H1 (cell line): ENCODE results near the gene TPRA1. TPM values are rescaled to one million over a fixed set of nuclear protein-coding genes. Genes with fewer than 3 reads are reported as not detected.
A peak's percentile ranks its signal among the peaks of the same experiment; 100 is the strongest.

Experiments
- CTCF ChIA-PET: fragments of 300-600 bp; sonication (Branson Sonifier 250); formaldehyde crosslinking; loops from one replicate; lab custom pipeline; 2021; ENCODE audit not compliant: partially characterized antibody; lab: Charles Lee
- POLR2A ChIA-PET: fragments of 300-600 bp; sonication (Branson Sonifier 250); formaldehyde crosslinking; loops from one replicate; lab custom pipeline; 2021; ENCODE audit warnings: inconsistent platforms; ENCODE audit not compliant: partially characterized antibody; lab: Charles Lee
- DNase-seq, 2 experiments: peaks; one replicate each; pipeline versions ENCODE4 v3.0.0 to v3.0.0-alpha.2; 2010 to 2022; ENCODE audit warnings: low spot score in 2 of 2, low read depth in 1 of 2, mixed read lengths in 1 of 2
- FAIRE-seq: peaks from 2 replicates; lab custom pipeline; 2011; peaks lifted over from hg19 to GRCh38; lab: Jason Lieb, UNC
- H2AFZ ChIP-seq: 2 replicates; pipeline ENCODE4 v1.8.1; 2012; ENCODE audit warnings: low read length, inconsistent platforms
- H2AK5ac ChIP-seq: 2 replicates; pipeline ENCODE4 v1.6.1; 2013; ENCODE audit warnings: low read depth, low read length
- H2BK120ac ChIP-seq: replicated peaks from 2 replicates; pipeline ENCODE3; 2013; ENCODE audit warnings: low read depth, low read length, inconsistent platforms
- H2BK12ac ChIP-seq: 2 replicates; pipeline ENCODE4 v1.6.1; 2013; ENCODE audit warnings: low read depth, low read length
- H2BK15ac ChIP-seq: 2 replicates; pipeline ENCODE4 v1.6.1; 2013; ENCODE audit warnings: low read length
- H2BK20ac ChIP-seq: 2 replicates; pipeline ENCODE4 v1.6.1; 2013; ENCODE audit warnings: low read length
- H2BK5ac ChIP-seq: 2 replicates; pipeline ENCODE4 v1.6.1; 2013; ENCODE audit warnings: low read depth, low read length
- H3K14ac ChIP-seq: 2 replicates; pipeline ENCODE4 v1.6.1; 2013; ENCODE audit warnings: inconsistent platforms; ENCODE audit not compliant: insufficient read length
- H3K18ac ChIP-seq: 2 replicates; pipeline ENCODE4 v1.6.1; 2013; ENCODE audit warnings: low read length; ENCODE audit errors: extremely low read depth
- H3K23ac ChIP-seq: 2 replicates; pipeline ENCODE4 v1.6.1; 2013; ENCODE audit warnings: inconsistent platforms; ENCODE audit not compliant: insufficient read length
- H3K23me2 ChIP-seq: 2 replicates; pipeline ENCODE4 v1.6.1; 2013; ENCODE audit warnings: low read depth, low read length
- H3K27ac ChIP-seq: 2 replicates; pipeline ENCODE4 v1.6.1; 2011; ENCODE audit warnings: low read depth, low read length, inconsistent platforms
- H3K27me3 ChIP-seq, 4 experiments: replicated peaks in 1 of 4; 1 replicate in 1 of 4; 2 replicates in 3 of 4; pipeline versions ENCODE4 v1.6.1 to v1.8.1; 2011 to 2013; ENCODE audit warnings: low read length in 3 of 4, mild to moderate bottlenecking in 3 of 4, inconsistent platforms in 2 of 4, mixed read lengths in 2 of 4, moderate library complexity in 1 of 4; ENCODE audit not compliant: control insufficient read depth in 3 of 4, insufficient read depth in 3 of 4; ENCODE audit errors: extremely low read depth in 1 of 4
- H3K36me3 ChIP-seq, 4 experiments: 2 replicates each; pipeline versions ENCODE4 v1.6.1 to v1.8.1; 2011 to 2013; ENCODE audit warnings: mild to moderate bottlenecking in 4 of 4, low read length in 3 of 4, moderate library complexity in 2 of 4, control low read depth in 1 of 4, inconsistent platforms in 1 of 4; ENCODE audit not compliant: insufficient read depth in 4 of 4, control insufficient read depth in 2 of 4
- H3K4ac ChIP-seq: replicated peaks from 2 replicates; pipeline ENCODE3; 2013; ENCODE audit warnings: low read length, low read depth, mixed read lengths, inconsistent platforms; ENCODE audit not compliant: insufficient read length
- H3K4me1 ChIP-seq, 4 experiments: replicated peaks in 1 of 4; 1 replicate in 1 of 4; 2 replicates in 3 of 4; pipeline versions ENCODE4 v1.6.1 to v1.8.1; 2011 to 2013; ENCODE audit warnings: low read length in 3 of 4, inconsistent platforms in 2 of 4, mixed read lengths in 1 of 4; ENCODE audit not compliant: insufficient read depth in 4 of 4, control insufficient read depth in 3 of 4
- H3K4me2 ChIP-seq, 2 experiments: 2 replicates each; pipeline versions ENCODE4 v1.6.1 to v1.8.1; 2011 to 2013; ENCODE audit warnings: low read depth in 2 of 2, low read length in 2 of 2, control low read depth in 1 of 2, inconsistent platforms in 1 of 2, mild to moderate bottlenecking in 1 of 2; ENCODE audit not compliant: insufficient read depth in 1 of 2
- H3K4me3 ChIP-seq, 4 experiments: fragments of 200-600, 300-600 bp in 1 of 4; sonication (generic), shearing (Covaris generic), sonication (Bioruptor Twin) in 1 of 4; 2 replicates each; pipeline versions ENCODE4 v1.5.1 to v1.8.1; 2011 to 2016; ENCODE audit warnings: low read length in 4 of 4, low read depth in 3 of 4, control low read depth in 2 of 4, inconsistent platforms in 2 of 4, mild to moderate bottlenecking in 2 of 4, mixed read lengths in 1 of 4, moderate library complexity in 1 of 4; ENCODE audit not compliant: insufficient read depth in 2 of 4; ENCODE audit errors: extremely low read depth in 1 of 4
- H3K56ac ChIP-seq: replicated peaks from 2 replicates; pipeline ENCODE3; 2013; ENCODE audit warnings: low read depth, mild to moderate bottlenecking, mixed read lengths, low read length, inconsistent platforms; ENCODE audit not compliant: insufficient read length
- H3K79me1 ChIP-seq: 2 replicates; pipeline ENCODE4 v1.6.1; 2013; ENCODE audit warnings: low read depth, low read length, control low read depth
- H3K79me2 ChIP-seq, 2 experiments: 2 replicates each; pipeline versions ENCODE4 v1.6.1 to v1.8.1; 2012 to 2013; ENCODE audit warnings: low read length in 2 of 2, mild to moderate bottlenecking in 2 of 2, inconsistent platforms in 1 of 2; ENCODE audit not compliant: insufficient read depth in 2 of 2, control insufficient read depth in 1 of 2
- H3K9ac ChIP-seq, 4 experiments: replicated peaks in 1 of 4; 1 replicate in 1 of 4; 2 replicates in 3 of 4; pipeline versions ENCODE4 v1.6.1 to v1.8.1; 2011 to 2013; ENCODE audit warnings: low read depth in 3 of 4, low read length in 3 of 4, control low read depth in 2 of 4, mild to moderate bottlenecking in 2 of 4, moderate library complexity in 2 of 4, inconsistent platforms in 1 of 4; ENCODE audit errors: extremely low read depth in 1 of 4
- H3K9me3 ChIP-seq, 2 experiments: 2 replicates each; pipeline versions ENCODE4 v1.6.1 to v1.8.1; 2012 to 2013; ENCODE audit warnings: mild to moderate bottlenecking in 2 of 2, moderate library complexity in 2 of 2, control low read depth in 1 of 2, inconsistent platforms in 1 of 2, low read depth in 1 of 2, low read length in 1 of 2, mixed read lengths in 1 of 2; ENCODE audit not compliant: insufficient read depth in 2 of 2
- H4K20me1 ChIP-seq, 2 experiments: replicated peaks in 1 of 2; 2 replicates each; pipeline versions ENCODE3 to v1.8.1; 2011 to 2013; ENCODE audit warnings: inconsistent platforms in 2 of 2, low read length in 2 of 2, mild to moderate bottlenecking in 1 of 2; ENCODE audit not compliant: insufficient read depth in 2 of 2, control insufficient read depth in 1 of 2
- H4K5ac ChIP-seq: 2 replicates; pipeline ENCODE4 v1.6.1; 2013; ENCODE audit warnings: low read length, low read depth, mixed read lengths, inconsistent platforms; ENCODE audit not compliant: insufficient read length
- H4K8ac ChIP-seq: 2 replicates; pipeline ENCODE4 v1.8.0; 2013; ENCODE audit warnings: mild to moderate bottlenecking, moderate library complexity, low read length, inconsistent platforms; ENCODE audit not compliant: insufficient read depth; ENCODE audit errors: extremely low read depth
- H4K91ac ChIP-seq: replicated peaks from 2 replicates; pipeline ENCODE3; 2013; ENCODE audit warnings: low read length, mixed read lengths, inconsistent platforms; ENCODE audit not compliant: insufficient read length
- WGBS, 2 experiments: shearing (Covaris generic) in 1 of 2; methylation state at CpG; one replicate each; pipeline versions ENCODE4 v1.1.6 to v1.1.7; 2013 to 2015; ENCODE audit warnings: low lambda C conversion rate in 2 of 2, mixed read lengths in 2 of 2, inconsistent platforms in 1 of 2, low coverage in 1 of 2, missing lambda C conversion rate in 1 of 2; ENCODE audit not compliant: insufficient replicate concordance in 2 of 2, insufficient coverage in 1 of 2, insufficient read length in 1 of 2; ENCODE audit errors: extremely low coverage in 1 of 2, missing lambda C conversion rate in 1 of 2; 5-methylcytosine and 5-hydroxymethylcytosine counted together
- polyA plus RNA-seq, 7 experiments: library from polyadenylated mRNA; depleted of rRNA in 3 of 7; stranded (reverse) in 5 of 7; unstranded in 2 of 7; fragments of >200 nt in 5 of 7; fragments of 200-250 nt in 2 of 7; gene quantifications; 1 replicate in 5 of 7; 2 replicates in 1 of 7; 4 replicates in 1 of 7; pipeline versions ENCODE4 v1.2.1 to v1.2.3, GENCODE V29; 2011 to 2013; ENCODE audit warnings: missing spikeins in 2 of 7, mixed read lengths in 2 of 7
- total RNA-seq: library from RNA; stranded (reverse); fragmentation: NEBNext Ultra II Directional; extraction: Animal tissue kit (Norgen Biotek cat#: 25700); gene quantifications from 2 replicates; pipeline ENCODE4 v1.2.1, GENCODE V29; 2021

TPRA1 gene
- total and polyA plus RNA-seq, 2 of the 8 experiments (the other 6 are each of a cell fraction or from before 2014, with no cell fraction given): 18.8 to 38.5 TPM

DNA sequence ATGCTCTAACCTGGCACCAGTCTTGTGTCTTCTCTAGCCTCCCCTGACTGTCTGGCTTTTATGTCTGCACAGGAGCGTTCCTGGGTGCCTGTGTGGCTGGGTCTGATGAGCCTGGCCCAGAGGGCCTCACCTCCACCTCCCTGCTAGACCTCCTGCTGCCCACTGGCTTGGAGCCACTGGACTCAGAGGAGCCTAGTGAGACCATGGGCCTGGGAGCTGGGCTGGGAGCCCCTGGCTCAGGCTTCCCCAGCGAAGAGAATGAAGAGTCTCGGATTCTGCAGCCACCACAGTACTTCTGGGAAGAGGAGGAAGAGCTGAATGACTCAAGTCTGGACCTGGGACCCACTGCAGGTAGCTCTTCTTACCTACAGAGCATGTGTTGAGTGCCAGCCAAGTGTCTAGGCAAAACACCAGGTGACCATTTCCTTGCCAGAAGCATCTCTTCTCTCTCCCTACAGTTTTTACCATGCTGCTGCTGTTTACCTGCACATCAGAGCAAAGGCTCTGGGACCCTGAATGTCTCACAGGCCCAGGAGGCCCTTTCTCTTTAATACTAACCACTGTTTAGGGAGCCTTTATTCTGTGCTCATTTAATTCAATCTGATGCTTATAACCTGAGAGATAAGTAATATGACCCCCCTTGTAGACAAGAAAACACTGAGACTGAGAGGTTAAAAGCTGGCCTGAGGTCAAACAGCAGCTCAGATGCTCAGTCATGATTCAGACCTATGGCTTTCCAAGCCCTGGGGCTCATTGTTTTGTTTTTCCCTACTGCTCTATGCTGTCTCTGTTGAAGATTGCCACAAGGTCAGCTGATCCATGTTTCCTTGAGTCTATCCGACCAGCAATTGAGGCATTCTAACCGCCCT lies 48.9 kb upstream of the TPRA1 start:
- CTCF ChIA-PET: interaction anchor here (1.0 to 1.3 kb wide), 3 partner anchors 8 to 64 kb away, joined by 3 read pairs; no protein-coding TSS in a partner anchor
- Histone ChIP-seq H4K8ac (no peak overlapping the region; the same call in 1 of the 2 replicates), H3K4ac (no peak overlapping the region), H2BK5ac (no peak overlapping the region), H4K91ac (no peak overlapping the region), H3K27ac (no peak overlapping the region), H3K9ac (no peak overlapping the region), H2AFZ (no peak overlapping the region), H3K79me1 (no peaks in the 10 kb centered on the region; the same call in 1 of the 2 replicates), H3K4me2 (no peak overlapping the region), H2AK5ac (no peak overlapping the region), H3K14ac (no peak overlapping the region), H2BK12ac (no peak overlapping the region), H3K23me2 (no peaks in the 10 kb centered on the region), H3K27me3 (no peaks in the 10 kb centered on the region), H2BK20ac (no peak overlapping the region), H3K56ac (no peak overlapping the region), H2BK15ac (no peak overlapping the region), H3K9me3 (no peaks in the 10 kb centered on the region), H4K5ac (no peak overlapping the region), H3K4me1 (peaks cover 0 to 4% (median 2%) of the 10 kb centered on the region in 4 experiments; a peak in 2 of 7 replicates), H3K36me3 (peaks cover 0 to 7% (median under 1%) of the 10 kb centered on the region in 4 experiments; a peak in 1 of 8 replicates), H2BK120ac (no peak overlapping the region), H3K4me3 (no peak overlapping the region), H3K23ac (peak overlapping the region; percentile 59), H3K18ac (no peak overlapping the region), H4K20me1 (no peaks in the 10 kb centered on the region), H3K79me2 (no peaks in the 10 kb centered on the region)
- no peak for FAIRE-seq
- WGBS, 2 experiments: 85% methylated on average over 5 of the region's 5 CpGs; no CpG with 5 or more reads in 1 of the 2 experiments
- POLR2A ChIA-PET: interaction anchor here (1.1 to 1.2 kb wide), 2 partner anchors 9 to 15 kb away, joined by 3 to 4 read pairs; no protein-coding TSS in a partner anchor
- no peak for DNase-seq
